HG03025 (cell line): ENCODE results near the gene OR52E8.

ENCODE experiments used
- ATAC-seq: cut with Tn5 transposase; IDR thresholded peaks from one replicate; pipeline ENCODE4 v1.9.1; 2021; ENCODE audit warnings: mild to moderate bottlenecking, moderate library complexity; ENCODE audit not compliant: unreplicated experiment, low FRiP score

The OR52E8 gene

DNA sequence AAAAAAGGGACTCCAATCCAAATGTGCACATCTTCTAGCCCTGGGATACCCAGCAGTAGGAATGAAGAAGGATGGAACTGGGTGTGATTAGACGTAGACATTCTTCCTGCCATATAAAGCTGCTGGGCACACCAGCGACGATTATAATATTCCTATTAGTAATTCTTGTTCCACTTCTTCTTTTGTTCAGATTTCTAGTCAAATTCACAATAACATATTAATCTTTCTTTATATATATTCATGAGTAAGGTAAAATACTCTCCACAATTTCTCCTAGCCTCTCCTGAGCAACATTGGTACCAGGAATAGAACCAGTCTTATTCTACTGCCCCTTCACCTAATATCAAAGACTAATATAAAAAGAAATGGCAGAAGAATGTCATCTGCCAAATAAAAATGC, at the start of gene OR52E8:
OR52E8 (minus strand) TSS at position 101 of the 400 bp plus-strand sequence; CDS start at position 101, 0 bp downstream.
- ATAC-seq, result no peak

DNA sequence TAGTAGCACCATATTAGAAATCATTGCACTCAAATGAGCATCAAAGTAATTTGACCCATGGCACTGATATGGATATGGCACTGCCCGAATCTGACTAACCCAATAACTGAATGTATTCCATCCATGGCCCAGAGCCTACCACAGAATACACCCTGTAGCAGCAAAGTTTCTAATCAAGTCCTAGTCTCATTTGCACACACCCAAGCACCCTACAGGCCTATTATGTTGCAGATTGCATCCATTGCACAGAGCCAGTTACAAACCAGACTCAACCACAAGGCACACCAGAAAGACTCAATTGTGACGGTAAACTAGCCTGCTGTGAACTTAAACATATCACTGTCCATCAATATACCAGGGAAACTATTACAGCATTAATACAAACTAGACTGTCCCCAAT, 42.0 kb upstream of the OR52E8 start:
- ATAC-seq, result no peak

DNA sequence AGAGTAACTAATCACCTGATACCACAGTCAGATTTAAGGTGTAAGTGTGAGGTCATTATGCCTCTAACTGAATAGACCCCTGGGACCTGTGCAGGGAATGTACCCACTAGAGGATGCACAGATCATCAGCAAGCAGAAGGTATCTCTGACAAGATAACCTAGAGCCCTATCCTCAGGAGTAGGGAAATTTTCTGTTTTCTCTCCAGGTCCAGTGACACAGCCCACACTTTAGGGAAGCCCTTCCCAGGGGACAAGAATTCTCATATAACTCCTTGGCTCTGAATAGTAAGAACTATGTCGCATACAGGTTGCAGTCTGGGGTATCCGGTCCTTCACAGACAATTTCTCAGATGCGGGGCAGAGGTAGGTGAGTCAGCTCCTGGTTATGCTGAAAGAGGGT, 35.4 kb upstream of the OR52E8 start, which contains the start of gene OR52E5:
OR52E5 (plus strand) TSS at position 301 of the 400 bp plus-strand sequence. CDS start 7,569 bp downstream, outside the sequence.
- no peak for ATAC-seq

DNA sequence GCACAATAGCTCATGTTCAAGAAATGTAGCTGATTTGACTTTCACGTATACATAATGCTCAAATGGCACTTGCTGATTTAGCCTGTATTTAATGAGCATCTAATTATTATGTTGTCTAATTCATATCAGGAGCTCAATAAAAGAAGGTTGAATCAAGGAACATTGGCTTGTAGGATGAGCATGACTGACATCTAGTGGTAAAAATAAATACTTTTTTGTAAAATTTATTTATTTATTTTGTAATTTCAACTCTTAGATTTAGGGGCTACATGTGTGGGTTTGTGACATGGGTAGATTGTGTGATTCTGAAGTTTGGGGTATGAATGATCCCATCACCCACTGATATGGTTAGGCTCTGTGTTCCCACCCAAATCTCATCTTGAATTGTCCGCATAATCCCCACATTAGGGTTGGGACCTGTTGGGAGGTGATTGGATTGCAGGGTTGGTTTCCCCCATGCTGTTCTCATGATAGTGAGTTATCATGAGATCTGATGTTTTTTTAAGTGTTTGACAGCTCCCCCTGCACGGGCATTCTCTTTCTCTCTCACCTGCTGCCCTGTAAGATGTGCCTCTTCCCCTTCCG, 33.8 kb upstream of the OR52E8 start:
- no peak for ATAC-seq

DNA sequence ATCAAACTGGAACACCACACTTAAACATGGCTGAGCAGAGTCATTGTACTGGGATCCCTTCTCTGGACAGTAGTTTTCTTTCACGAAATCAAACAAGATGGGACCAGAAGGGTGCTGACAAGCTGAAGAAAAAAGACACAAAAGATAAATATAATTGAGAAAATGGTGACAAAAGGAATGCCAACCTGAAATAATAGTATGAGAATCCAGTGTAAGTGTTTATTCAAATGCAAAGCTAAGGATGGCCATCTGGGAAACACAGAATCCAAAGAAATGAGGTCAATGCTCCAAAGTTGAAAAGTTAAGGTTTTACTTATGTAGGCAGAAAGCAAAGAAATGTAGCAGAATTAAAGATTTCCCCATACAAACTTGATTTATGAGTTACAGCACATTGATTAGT, 30.2 kb upstream of the OR52E8 start:
- ATAC-seq, result no peak

DNA sequence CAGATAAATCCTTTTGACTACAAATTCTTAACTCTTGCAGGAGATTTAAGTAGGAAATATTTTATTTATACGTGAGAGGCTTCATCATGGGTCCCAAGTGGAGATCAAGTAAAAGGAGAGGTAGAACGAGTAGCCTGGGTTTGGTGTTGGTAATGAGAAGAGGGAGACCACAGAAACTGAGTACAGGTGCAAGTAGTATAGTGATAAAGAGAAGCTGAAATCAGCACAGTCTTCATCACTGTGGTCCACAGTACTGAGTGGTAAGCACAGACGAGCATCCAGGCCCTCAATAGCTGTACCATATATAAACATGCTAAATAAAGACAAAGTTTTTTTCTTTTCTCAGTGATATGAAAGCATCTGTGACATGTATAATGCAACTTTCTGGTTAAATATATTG, 29.7 kb upstream of the OR52E8 start:
- ATAC-seq, result no peak

DNA sequence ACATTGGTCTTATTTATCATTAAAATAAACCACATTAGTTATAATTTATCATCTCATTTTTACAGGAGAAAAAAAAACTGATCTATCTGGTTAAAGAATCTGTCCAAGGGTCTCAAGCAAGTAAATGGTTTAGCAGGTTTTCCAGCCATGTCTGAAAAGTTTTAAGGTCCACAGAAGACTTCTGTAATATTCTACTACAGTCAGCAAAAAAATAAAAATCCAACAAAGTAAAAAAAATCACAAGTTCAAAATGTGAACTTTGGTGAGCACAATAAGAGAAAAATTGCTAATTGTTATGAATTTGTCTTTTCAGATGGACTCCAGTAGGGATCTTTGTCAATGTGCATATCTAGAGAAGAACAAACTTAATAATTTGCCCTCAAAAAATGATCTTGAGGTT, 24.3 kb upstream of the OR52E8 start:
- ATAC-seq, result no peak

DNA sequence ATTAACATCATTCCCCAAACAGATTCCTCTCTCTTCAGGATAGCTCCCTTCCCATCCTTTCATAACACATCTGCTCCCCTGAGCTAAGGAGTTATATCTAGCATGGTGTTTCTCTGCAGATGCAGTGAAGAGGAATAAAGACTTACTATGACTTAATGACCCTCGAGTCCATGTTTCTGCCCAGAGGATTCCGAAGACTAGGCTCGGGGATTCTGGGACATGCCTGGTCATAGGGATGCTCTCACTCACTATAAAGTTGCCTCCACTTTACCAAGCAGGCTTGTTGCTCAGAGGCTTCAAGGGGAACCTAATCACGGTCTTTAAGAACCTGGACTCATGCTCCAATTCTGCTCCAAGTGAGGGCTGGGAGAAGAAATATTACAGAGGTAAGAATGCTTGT, 22.8 kb upstream of the OR52E8 start, which contains the start of gene OR52E4:
OR52E4 (plus strand) TSS at position 301 of the 400 bp plus-strand sequence. CDS start 3,664 bp downstream, outside the sequence.
- ATAC-seq, result no peak

DNA sequence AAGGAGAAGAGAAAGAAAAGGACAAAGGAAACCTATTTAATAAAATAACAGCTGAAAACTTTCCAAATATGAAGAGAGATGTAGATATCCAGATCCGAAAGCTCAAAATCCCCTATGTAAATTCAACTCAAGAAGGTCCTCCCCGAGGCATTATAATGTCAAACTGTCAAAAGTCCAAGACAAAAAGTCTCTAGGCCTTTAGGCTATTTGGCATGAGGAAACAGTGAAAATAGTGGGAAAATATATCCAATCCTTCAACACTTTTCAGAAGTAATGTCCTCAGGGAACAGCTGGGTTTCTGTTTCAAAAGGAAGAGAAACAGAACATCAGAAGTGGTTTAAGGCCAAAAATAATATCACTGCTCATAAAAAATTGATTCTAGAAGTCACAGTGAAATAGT, 21.1 kb upstream of the OR52E8 start:
- no peak for ATAC-seq

DNA sequence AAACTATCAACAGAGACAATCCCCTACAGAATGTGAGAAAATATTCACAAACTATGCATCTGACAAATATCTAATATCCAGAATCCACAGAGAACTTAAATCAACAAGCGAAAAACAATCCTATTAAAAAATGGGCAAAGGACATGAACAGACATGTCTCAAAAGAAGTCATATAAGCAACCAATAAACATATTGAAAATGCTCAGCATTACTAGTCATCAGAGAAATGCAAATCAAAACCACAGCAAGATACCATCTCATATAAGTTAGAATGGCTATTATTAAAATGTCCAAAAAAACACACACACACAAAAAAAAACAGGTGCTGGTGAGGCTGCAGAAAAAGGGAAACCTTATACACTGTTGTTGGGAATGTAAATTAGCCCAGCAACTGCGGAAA, 8.3 kb upstream of the OR52E8 start:
- no peak for ATAC-seq

DNA sequence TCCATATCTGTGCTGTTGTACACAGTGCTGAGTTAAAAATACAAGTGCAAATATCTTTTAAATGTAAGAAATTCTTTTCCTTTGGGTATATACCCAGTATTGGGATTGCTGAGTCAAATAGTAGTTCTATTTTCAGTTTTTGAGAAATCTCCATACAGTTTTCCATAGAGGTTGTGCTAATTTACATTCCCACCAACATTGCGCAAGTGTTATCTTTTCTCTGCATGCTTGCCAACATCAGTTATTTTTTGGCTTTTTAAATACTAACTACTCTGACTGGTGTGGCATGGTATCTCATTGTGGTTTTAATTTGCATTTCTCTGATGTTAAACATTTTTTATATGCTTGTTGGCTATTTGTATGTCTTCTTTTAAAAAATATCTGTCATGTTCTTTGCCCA, 6.5 kb downstream of the OR52E8 start:
- ATAC-seq, result no peak

DNA sequence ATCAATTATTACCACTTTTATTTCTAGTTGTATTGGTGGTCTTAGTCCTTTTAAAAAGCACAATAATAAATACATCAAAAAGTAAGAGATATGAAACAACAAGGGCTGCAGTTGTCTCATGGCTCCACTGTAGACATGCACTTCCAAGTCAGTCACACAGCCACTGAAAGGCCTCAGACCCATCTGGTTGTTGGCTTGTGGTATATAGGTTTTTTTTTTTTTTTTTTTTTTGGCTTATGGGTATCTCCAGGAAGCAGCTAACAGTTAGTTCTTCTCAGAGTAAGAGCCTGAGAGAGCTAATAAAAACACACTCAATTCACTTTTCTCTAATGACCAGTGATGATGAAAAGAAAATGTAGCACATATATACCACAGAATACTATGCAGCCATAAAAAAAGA, 9.8 kb downstream of the OR52E8 start:
- ATAC-seq, result no peak

DNA sequence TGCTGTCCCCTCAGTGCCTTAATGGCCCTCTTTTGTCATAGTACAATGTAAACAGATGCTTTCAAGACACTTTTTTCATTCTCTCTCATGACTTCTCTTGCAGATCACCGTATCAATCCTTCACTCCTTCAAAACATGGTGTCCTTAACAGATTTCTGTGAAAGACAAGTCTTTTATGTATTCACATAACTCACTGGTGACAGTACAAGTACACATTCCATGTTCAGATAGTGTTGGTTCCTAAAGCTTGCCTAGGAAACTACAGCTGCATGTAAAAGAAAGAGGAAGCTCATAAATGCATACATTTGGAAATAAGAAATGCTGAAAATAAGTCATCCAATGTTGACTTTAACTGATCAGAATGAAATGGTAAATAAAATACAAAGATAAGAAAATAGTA, 10.8 kb downstream of the OR52E8 start:
- ATAC-seq, result no peak

DNA sequence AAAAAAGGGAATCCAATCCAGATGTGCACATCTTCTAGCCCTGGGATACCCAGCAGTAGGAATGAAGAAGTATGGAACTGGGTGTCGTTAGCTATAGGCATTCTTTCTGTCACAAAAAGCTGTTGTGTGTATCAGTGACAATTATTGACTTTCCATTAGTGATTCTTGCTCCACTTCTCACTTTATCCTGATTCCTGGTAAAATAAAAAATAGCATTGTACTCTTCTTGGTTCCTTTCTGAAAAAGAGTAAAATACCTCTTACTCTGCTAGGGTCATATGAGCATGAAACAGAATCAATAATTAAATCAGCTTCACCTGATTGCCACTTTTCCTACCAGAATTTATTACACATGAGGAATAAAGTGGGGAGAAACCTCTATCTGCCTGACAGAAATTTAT, 15.7 kb downstream of the OR52E8 start, which contains the start of gene OR52E6:
OR52E6 (minus strand) TSS at position 101 of the 400 bp plus-strand sequence; CDS start at position 101, 0 bp downstream.
- no peak for ATAC-seq

DNA sequence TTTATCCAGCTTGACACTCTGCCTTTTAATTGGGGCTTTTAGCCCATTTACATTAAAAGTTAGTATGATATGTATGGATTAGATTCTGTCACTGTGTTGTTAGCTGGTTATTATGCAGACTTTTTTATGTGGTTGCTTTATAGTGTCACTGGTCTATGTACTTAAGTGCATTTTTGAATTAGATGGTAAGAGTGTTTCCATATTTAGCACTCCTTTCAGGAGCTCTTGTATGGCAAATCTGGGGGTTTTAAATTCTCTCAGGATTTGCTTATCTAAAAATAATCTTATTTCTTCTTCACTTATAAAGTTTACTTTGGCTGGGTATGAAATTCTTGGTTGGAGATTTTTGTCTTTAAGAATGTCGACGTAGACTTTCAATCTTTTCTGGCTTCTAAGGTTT, 19.8 kb downstream of the OR52E8 start:
- ATAC-seq, result no peak

DNA sequence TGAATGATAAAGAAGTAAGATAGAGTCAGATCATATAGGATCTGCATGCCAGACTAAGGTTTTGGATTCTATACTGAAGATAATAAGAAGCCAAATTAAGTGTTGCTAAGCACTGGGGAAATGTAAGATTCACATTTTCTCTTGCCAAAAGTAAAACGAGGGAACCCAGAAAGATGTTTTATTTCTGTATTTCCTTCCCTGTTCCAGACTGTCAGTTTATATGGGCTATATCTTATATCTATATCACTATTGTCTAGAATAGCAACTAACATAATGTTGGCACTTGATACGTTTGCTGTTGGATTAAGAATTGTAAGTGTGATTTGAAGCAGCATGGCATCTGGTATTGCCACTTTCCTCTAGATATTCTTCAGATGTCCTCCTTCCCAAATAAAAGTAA, 24.0 kb downstream of the OR52E8 start:
- ATAC-seq, result no peak

DNA sequence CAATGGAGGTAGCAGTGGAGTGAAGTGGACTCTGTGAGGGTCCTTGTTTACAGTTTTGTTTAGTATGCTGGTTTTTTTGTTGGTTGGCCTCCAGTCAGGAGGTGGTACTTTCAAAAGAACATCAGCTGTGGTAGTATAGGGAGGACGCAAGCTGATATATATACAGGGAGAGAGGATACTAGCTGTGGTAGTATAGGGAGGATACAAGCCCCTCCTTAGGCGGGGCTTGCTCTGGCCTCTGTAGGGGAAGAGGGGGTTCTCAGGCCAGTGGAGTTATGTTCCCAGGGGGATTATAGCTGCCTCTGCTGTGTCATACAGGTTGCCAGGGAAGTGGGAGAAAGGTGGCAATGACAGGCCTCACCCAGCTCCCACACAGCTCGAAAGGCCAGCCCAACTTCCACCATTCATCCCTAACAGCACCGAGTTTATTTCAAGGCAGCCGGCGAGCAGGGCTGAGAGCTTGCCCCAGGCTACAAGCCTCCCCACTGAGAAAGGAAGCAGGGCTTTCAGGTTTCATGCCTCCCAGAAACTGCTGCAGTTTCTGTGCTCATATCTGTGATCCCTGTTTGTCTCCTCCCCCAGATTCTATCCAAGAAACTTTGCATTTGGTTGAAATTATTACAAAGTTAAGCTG, 26.2 kb downstream of the OR52E8 start:
- ATAC-seq, result no peak

DNA sequence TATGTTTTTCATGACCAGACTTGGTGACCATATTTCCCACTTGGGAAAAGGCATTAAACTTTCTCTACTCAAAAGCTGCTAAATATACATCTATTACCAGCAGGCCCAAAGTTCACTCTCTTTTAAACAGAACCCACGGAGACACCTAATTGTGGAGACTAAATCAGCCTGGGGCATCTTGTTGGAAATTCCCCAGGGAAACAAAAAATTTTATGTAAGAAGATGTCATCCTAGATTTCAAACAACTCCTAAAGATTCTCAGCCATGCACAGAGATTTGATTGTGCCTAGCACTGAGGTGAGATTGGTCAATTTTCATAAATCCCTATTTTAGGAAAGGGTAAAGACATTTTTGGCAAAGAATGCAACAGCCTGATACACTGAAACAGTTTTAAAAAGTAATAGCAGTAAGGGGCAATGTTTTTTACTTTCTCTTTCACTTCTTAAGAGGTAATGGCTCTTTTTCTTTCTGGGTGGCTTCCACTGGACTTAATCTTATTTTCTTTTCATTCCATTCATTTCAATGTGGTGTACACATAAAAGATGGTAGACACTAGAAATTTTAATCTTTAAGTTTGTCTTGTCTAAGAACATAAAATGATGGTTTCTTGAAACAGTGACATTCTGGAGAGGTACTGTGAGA, 39.1 kb downstream of the OR52E8 start:
- no peak for ATAC-seq

DNA sequence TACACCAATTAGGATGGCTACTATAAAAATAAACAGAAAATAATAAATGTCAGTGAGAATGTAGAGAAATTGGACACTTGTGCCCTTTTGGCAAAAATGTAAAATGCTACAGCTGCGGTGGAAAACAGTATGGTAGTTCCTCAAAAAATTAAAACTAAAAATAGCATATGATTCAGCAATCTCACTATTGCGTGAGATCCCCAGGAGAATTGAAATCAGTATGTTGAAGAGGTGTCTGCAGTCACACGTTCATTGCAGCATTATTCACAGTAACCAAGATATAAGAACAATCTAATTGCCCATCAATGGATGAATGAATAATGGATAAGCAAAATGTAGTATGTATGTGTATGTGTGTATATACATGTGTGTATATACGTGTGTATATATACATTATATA, 42.0 kb downstream of the OR52E8 start:
- ATAC-seq, result no peak

DNA sequence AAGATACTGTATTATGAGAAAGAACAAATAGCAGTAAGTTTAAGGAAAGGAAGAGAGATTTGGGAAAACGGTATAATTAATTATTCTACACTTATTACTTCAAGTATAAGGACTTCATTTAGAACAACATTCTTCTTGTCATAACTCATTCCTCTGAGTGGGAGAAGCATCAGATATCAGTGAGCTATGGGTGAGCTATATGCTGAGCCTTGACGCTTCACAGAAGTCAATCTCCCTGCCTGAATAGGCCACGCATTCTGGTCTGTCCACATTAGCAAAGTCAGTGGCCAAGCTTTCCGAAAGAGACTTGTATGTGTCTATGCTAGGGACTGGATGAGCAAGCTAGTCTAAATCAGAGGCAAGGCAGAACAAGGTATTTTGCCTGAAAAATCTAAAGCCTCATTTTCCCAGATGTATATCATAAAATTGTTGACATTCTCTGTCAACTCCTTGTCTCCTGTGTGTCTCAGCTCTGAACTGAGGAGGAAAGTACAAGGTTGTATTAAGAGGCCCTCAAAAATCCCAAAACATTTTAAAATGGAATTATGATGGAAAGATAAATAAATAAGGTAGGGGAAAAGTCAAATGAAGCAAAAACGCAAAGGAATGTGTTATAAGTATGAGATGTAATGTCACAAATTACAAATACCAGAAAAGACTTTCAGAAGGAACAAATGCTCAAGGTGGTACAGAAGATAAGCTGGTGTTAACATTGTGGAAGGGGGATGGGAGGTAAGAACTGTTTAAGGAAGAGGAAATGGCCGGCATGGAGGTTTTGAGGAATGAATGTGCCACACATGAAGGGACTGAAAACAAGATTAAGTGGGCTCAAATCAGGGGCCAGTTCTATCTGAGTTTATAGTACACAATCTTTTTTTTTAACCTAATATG, 47.3 kb downstream of the OR52E8 start:
- ATAC-seq, result no peak

DNA sequence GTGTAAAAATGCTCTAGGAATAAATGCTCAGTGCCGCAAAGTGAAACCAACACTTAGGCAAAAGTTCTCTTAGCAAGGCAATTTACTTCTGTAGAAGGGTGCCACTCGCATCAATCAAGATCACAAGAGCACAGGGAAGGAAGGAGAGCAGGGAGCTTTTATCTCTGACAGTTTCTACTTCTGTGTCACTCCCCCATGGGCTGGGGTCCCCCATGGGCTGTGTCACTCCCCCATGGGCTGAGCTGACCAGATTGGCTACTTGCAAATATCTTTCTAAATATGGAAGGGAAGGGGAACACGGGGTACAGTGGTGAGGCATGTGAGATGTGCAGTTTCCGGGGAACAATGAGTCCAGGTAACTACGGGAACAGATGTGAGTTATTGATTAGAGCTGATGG, 48.4 kb downstream of the OR52E8 start:
- ATAC-seq, result no peak
